Stomach smooth muscle (tissue), 2 donors: ENCODE results near the gene KLK6.
A peak's percentile ranks its signal among the peaks of the same experiment; 100 is the strongest.

Experiments used
- H3K27ac ChIP-seq: one replicate; pipeline ENCODE4 v1.7.0; 2013; ENCODE audit warnings: mild to moderate bottlenecking, low read length, inconsistent platforms
- H3K27me3 ChIP-seq, 2 donors: one replicate each; pipeline ENCODE4 v1.7.0; 2013; ENCODE audit warnings: low read length in 2 of 2; ENCODE audit not compliant: insufficient read depth in 2 of 2, control insufficient read depth in 1 of 2
- H3K36me3 ChIP-seq, 2 donors: one replicate each; pipeline ENCODE4 v1.7.0; 2013; ENCODE audit warnings: low read length in 2 of 2; ENCODE audit not compliant: control insufficient read depth in 2 of 2, insufficient read depth in 2 of 2
- H3K4me1 ChIP-seq: one replicate; pipeline ENCODE4 v1.7.0; 2013; ENCODE audit warnings: low read length; ENCODE audit not compliant: control insufficient read depth, insufficient read depth
- H3K4me3 ChIP-seq, 2 donors: one replicate each; pipeline ENCODE4 v1.7.0; 2013; ENCODE audit warnings: low read length in 2 of 2
- H3K9ac ChIP-seq, 2 donors: one replicate each; pipeline ENCODE4 v1.7.0; 2013; ENCODE audit warnings: low read length in 2 of 2, mild to moderate bottlenecking in 1 of 2
- H3K9me3 ChIP-seq, 2 donors: one replicate each; pipeline ENCODE4 v1.7.0; 2013; ENCODE audit warnings: low read length in 2 of 2; ENCODE audit not compliant: control insufficient read depth in 2 of 2
- donor health status: healthy.
- donor health status: Pancreatic carcinoma.

Gene KLK6

DNA sequence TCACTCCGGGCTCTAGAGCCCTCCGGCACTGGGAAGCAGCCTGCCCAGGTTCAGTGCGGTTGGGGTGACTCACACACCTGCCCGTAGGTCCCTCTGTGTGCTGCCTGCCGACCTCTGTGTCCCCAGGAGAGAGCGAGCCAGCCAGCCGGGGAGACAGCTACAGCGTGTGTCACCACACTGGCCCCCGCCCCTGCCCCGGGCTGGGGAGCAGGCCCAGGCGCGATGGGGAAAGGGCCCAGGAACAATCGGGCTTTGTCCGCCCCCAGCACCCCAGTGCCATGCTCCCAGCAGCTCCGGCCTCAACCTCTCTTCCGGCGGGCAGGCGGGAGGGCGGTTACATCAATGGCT lies at the start of gene KLK6:
Gene KLK6 (minus strand): TSS at position 179 of the 348 bp plus-strand sequence. CDS start 1,487 bp downstream, outside the sequence.
- Histone ChIP-seq H3K27me3 (peaks cover 6 to 13% of the 10 kb centered on the region in 2 donors), H3K9ac (no peak within 1 kb of the TSS), H3K4me3 (no peak within 1 kb of the TSS), H3K36me3 (no peaks in the 10 kb centered on the region), H3K9me3 (no peaks in the 10 kb centered on the region), H3K27ac (no peak within 1 kb of the TSS), H3K4me1 (no peaks in the 10 kb centered on the region)

DNA sequence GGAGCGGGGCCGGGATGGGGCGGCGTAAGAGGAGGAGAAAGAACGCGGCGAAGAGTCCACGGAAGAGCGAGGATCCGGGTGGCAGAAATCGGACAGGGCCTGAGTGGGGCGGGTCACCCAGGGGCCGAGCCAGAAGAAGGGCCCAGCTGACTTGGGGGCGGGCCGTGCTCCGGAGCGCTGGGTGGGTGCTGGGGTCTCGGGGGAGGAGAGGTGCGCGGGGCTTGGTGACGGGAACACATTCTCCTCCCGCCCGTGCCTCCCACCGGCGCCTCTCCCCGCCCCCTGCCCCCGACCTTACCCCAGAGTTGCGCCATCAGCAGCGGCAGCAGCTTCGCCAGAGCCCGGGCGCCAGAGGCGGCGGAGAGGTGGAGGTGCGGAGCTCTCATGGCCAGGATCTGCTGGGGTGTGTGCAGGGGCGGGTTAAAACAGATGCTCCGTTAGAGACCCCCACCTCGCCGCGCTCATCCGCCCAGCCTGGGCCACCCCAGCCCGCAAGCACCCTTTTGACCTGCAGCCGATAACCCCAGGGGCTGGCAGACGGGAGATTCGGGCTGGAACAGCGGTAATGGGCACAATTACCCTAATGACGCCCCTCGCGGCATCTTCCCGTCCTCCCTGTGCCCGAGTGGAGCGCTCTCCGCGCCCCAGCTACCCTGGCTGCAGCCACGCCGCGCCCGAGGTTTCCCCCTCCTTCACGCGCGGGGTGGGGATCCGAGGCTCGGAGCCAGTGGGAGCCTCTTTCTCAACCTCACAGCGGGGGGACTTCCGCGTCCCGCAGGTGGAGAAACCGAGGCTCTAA lies 49.6 kb upstream of the KLK6 start:
- peaks cover 41% of the 10 kb centered on the region in 2 donors for H3K27me3 ChIP-seq
- no peaks in the 10 kb centered on the region for H3K36me3 ChIP-seq
- H3K9ac ChIP-seq = no peak overlapping the region
- no peak overlapping the region for H3K27ac ChIP-seq
- H3K9me3 ChIP-seq = no peaks in the 10 kb centered on the region
- peaks cover 3% of the 10 kb centered on the region for H3K4me1 ChIP-seq
- peak overlapping the region in 1 of 2 donors; percentile 22 for H3K4me3 ChIP-seq

DNA sequence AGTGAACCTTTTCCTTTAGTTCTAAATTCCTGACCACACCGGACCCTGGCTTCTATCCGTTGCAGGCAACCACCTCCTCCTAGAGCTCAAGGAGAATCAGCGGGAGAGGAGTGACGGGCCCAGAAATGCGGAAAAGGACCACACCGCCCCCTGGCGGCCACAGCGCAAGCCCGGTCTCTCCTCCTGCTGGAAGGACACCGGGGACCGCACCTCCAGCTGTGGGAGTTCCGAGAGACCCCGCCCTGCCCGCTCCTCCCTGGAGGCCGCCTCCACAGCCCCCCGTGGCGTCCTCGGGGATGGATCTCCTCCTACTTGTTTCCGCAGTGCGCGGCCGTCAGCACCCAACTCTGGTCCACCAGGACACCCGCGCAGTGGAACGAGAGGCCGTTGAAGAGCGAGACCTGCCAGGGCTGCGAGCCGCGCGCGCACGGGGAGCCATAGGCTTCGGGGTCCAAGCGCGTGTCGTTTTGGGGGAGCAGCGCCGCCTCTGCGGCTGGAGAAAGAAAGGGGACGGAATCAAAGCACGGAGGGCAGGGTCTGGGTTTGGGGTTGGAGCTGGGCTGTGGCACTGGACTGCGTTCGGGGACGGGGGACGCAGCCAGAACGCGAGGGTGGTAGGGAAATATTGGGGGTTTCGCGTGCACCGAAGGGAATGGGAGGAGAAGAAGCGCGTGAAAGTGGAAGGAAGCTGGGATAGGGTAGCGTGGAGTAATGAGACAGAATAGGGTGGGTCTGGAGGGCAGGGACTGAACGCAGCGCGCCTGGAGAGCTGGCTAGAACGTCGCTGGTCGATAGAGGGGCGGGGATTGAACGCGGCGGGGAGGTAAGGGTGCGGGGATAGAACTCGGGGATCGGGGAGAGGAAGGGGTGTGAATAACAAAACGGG lies 47.6 kb upstream of the KLK6 start:
- H3K9me3 ChIP-seq = no peaks in the 10 kb centered on the region
- no peak overlapping the region for H3K27ac ChIP-seq
- H3K9ac ChIP-seq = no peak overlapping the region
- H3K4me3 ChIP-seq = peak overlapping the region in 1 of 2 donors; percentile 35
- peaks cover 38 to 39% of the 10 kb centered on the region in 2 donors for H3K27me3 ChIP-seq
- H3K4me1 ChIP-seq = peaks cover 3% of the 10 kb centered on the region
- no peaks in the 10 kb centered on the region for H3K36me3 ChIP-seq

DNA sequence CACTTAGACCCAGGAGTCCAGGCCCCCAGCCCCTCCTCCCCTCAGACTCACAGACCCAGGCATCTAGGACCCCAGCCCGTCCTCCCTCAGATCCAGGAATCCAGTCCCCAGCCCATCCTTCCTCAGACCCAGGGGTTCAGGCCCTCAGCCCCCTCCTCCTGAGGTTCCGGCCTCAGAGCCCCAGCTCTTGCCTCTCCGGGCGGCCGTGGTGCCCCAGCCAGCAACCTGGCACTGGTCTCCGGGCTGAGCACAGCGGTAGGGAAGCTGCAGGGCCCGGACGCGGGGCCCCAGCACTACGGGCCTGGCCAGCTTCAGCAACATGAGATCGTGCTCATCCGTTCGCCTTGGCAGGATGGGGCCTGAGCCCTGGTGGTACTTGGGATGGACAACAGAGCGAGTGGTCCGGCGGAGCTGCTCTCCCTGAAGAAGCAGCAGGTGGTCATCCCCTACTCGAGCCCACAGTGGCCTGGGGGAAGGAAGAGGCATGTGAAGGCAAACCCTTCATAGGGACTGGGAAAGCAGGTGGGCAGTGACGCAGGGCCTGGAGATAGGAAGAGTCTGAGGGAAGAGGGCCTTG lies 46.4 kb upstream of the KLK6 start:
- Histone ChIP-seq H3K27ac (no peak overlapping the region), H3K27me3 (peaks cover 39 to 40% of the 10 kb centered on the region in 2 donors)

DNA sequence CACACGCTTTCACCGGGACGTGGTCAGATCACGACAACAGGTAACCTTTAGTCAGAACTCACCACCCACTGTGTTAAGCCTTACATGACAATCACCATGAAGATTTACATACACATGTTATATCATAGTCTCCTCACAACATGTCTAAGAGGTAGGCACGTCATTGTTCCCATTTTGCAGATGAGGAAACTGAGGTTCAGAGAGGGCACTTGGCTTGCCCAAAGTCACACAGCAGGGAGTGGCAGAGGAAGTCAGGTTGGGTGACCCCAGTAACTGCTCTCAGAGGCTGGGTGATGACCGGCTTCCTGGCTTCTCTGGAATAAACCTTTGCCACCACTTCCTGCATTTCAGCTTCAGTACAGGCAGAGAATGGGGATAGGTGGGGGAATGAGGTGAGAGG lies 44.9 kb upstream of the KLK6 start:
- Histone ChIP-seq H3K27ac (no peak overlapping the region), H3K4me1 (peaks cover 3% of the 10 kb centered on the region), H3K4me3 (no peak overlapping the region), H3K36me3 (no peaks in the 10 kb centered on the region), H3K9me3 (no peaks in the 10 kb centered on the region), H3K9ac (no peak overlapping the region), H3K27me3 (peaks cover 35 to 44% of the 10 kb centered on the region in 2 donors)

More for the DNA sequence above, 46.4 kb upstream of the KLK6 start:
- Histone ChIP-seq H3K36me3 (no peaks in the 10 kb centered on the region), H3K4me3 (no peak overlapping the region), H3K4me1 (peaks cover 3% of the 10 kb centered on the region), H3K9ac (no peak overlapping the region), H3K9me3 (no peaks in the 10 kb centered on the region)

DNA sequence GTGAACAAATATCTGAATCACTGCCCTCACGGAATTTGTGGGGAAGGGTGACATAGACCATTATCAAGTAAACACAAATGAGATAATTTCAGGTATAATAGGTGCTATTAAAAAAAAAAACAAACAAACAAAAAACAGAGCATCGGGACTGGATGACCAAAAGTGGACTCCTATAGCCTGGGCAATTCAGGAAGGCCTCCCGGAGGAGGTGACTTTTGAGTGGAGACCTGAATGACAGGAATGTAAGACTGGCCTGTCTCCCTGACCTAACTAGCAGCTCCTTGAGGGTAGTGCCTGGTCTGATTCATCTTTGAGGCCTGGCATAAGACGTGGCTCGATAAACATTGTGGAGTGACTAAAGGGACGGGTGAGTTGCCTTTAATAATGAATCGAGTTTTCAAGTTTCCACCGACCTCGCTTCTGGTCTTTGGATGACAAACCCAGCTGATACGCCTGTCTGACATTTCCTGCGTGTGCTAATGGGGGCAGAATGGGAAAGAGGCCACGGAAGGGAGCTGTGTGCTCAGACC lies 43.3 kb upstream of the KLK6 start:
- H3K27me3 ChIP-seq = peaks cover 29 to 39% of the 10 kb centered on the region in 2 donors
- no peak overlapping the region for H3K27ac ChIP-seq
- no peaks in the 10 kb centered on the region for H3K9me3 ChIP-seq
- no peaks in the 10 kb centered on the region for H3K4me1 ChIP-seq
- no peaks in the 10 kb centered on the region for H3K36me3 ChIP-seq
- H3K4me3 ChIP-seq = no peak overlapping the region
- no peak overlapping the region for H3K9ac ChIP-seq

DNA sequence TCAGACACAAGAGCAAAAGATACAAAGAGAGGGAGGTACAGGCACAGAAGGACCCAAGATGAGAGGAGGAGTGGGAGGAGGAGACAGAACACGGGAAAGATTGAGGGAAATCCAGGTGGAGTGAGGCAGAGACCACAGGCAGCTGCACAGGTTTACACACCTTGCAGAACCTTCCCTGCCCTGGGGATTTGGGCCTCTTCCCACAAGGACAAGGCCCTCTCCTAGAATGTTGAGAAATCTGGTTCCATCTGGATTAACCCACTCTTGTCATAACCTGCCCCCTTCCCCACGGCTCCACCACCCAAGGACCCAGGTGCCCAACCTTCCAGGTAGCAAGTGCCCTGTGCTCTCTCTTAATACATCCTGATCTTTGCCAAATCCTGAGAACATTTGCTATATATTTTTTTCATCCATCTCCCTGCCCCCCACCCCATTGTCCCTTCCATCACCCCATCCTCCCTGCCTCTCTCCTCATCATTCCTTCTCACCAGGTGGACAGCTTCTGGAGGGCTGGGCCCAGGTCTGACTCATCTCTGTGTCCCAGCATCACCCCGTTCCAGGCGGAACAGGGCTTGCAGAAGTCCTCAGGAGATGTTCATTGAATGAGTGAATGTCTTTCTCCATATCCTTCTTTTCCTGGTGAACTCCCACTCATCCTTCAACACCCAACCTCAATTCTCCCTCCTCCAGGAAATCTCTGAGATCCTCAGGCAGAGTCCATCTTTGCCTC lies 40.8 kb upstream of the KLK6 start:
- Histone ChIP-seq H3K27me3 (peaks cover 12 to 33% of the 10 kb centered on the region in 2 donors), H3K9me3 (no peaks in the 10 kb centered on the region), H3K9ac (no peak overlapping the region)

DNA sequence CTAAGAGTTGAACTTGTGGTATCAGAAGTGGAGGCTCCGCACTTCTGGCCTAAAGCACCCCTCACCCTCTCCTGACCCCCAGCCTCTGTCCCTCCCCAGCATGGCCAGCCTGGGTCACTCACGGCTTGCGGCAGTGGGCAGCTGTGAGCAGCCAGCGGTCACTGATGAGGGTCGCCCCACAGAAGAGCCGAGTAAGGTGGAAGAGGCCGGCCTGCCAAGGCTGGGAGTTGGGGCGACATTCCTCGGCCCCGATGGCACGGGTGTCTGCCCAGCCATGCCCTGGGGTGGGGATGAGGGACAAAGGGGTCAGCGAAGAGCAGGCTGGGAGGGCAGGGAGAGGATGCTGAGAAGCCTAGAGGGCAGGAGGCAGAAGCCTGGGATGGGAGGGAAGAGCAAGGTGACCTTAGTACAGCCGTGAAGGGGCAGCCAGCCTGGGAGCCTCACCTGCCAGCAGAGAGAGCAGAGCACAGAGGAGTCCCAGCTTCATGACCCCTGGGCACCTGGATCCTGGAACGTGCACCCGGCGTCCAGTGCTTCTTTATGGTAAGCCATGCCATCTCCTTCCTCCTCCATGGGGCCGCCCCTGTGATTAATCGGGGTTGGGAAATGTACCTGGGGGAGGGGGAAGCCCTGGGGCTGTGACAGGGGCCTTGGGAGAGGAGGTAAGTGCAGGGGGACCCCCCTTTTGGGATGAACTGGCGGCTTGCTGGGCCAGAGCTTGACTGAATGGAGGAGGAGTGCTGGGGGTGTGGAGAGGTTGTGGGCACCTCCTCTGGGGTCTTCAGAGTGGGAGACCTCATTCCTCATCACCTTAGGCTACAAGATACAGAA lies 39.9 kb upstream of the KLK6 start:
- no peaks in the 10 kb centered on the region for H3K9me3 ChIP-seq
- no peaks in the 10 kb centered on the region for H3K36me3 ChIP-seq
- no peaks in the 10 kb centered on the region for H3K4me1 ChIP-seq
- H3K9ac ChIP-seq = no peak overlapping the region
- H3K4me3 ChIP-seq = no peak overlapping the region
- peaks cover 10 to 25% of the 10 kb centered on the region in 2 donors for H3K27me3 ChIP-seq
- H3K27ac ChIP-seq = no peak overlapping the region

More for the DNA sequence above, 40.8 kb upstream of the KLK6 start:
- Histone ChIP-seq H3K36me3 (no peaks in the 10 kb centered on the region), H3K4me3 (no peak overlapping the region), H3K4me1 (no peaks in the 10 kb centered on the region), H3K27ac (no peak overlapping the region)

DNA sequence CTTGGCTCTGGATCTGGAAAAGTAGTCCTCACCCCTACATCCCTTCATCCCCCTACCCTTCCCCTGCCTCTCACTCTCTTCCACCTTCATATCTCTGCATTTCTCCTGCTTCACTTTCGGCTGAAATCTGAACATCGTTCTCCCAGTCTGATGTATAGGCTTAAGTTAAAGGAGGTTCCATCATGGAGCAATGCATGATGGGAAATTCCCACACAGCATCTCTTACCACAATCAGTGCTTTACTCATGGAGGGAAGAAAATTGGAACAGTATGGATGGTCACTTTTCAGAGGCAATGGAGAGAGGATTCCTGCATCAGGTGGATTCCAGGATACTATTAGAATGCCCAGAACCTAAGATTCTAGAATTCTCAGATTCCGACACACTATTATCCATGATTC lies 38.1 kb upstream of the KLK6 start:
- Histone ChIP-seq H3K27me3 (peaks cover 17 to 22% of the 10 kb centered on the region in 2 donors), H3K36me3 (no peaks in the 10 kb centered on the region), H3K4me1 (no peaks in the 10 kb centered on the region), H3K4me3 (no peak overlapping the region), H3K9me3 (no peaks in the 10 kb centered on the region), H3K27ac (no peak overlapping the region), H3K9ac (no peak overlapping the region)
